Fibroblast of peridontal ligament (primary cell): ENCODE data around the gene PARP11.
A peak's percentile ranks its signal among the peaks of the same experiment; 100 is the strongest.
"Not testable (repeated sequence)": the region's sequence is repeated elsewhere in the genome, so short reads cannot be mapped to it uniquely, and the experiment has no call there.

Source experiments
- DNase-seq: peaks from one replicate; pipeline ENCODE4 v3.0.0-alpha.2; 2010; ENCODE audit errors: extremely low read depth

PARP11 gene

DNA sequence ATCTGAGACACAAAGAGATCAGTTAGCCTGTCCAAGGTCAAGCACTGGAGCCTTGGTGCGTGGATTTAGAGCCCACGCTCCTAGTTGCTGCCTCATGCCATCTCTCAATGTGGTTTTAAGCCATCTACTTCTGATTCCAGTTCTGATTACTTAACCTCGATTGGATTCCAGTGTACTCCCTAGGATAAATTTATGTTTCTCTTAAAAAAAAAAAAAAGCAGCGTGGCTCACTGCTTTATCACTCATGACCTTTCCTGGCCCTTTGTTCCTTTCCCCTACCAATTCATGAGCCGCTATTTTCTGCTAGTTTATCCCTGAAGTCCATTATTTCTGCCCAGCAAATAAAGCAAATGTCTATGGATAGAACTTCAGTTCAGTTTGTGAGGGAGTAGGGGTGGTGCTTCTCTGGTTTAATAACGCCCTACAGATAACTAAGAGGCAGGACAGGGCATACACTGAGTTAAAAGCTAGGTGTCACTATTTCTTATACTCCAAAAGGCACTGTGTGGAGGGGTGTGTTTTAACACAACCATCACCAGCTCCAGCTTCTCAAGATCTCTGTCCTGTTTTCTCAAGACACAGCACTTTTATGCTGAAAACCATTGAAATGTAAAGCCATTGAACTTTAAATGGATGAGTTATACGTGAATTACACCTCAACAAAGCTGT, 9.8 kb upstream of the PARP11 start:
- peak; percentile 22 for DNase-seq

DNA sequence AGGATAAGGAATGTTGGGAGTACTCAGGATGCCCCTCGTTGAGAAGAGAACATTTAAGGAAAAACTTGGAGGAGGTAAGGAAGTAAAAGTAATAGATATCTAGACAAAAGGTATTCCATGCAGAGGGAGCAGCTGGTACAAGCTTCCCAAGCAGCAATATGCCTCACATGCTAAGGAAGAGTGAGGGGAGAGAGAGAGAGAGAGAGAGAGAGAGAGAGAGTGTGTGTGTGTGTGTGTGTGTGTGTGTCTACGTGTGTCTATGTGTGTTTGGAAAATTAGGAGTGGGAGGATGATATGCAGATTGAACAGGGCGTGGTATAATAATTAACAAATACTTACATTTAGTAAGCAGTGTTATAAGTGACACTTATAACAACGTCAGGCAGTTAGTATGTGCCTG, 9.2 kb upstream of the PARP11 start:
- DNase-seq: no peak

DNA sequence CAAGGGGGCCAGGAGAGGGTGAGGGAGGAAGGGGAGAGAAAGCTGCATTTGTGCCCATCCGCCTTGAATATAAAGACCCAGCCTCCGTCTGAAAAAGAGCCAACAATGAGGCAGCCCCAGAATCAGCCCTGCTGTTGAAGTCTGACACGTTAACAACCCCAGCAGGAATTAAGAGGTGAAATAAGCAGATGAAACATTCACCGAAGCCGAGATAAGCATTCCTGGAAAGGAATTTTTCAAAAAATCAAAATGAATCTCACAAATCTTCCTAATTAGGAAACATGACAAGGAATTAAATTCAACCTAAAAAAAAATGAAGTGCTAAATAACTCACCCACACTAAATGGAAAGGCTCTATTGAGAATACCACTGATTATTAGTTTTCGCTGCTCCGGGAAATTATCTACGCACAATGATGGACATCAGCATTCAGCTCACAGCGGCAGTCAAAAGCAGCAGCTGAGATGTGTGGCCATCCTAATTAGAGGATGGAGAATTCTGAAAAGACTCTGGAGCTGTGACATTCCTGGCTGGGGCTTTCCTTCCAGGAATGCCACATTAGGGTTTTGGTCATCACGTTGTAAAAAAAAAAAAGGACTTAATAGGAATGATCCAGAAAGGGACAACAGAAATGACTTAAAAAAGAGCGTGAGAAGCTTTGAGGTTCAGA, 8.2 kb upstream of the PARP11 start:
- DNase-seq: no peak

DNA sequence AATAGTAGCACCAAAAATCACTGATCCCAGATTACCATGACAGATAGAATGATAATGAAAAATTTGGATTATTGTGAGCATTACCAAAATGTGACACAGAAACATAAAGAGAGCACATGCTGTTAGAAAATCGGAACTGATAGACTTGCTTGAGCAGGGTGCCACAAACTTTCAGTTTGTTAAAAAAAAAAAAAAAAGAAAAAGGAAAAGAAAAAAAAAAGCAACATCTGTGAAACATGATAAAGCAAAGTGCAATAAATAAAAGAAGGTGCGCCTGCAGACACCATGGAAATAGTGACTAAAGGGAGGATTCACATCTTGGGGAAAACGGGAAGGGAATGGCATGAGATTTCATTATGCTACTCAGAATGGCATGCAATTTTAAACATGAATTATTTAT, 6.6 kb upstream of the PARP11 start:
- DNase-seq: no peak

GRCh38 chr12:3871356-3871755, 1.8 kb downstream of the PARP11 start:
- no peak for DNase-seq

DNA sequence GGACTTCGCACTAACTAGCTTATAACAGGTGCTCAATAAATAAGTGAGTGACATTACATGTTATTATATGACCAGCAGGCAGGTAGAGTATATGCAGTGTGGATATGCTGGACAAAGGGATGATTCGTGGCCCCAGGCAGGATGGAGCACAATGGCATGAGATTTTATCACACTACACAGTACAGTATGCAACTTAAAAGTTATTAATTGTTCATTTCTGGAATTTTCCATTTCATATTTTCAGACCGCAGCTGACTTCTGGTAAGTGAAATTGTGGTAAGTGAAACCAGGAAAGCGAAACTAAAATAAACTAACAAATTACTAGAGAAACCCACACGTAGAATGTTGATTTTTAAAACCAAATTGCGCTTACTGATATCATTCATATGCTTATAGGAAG, 3.3 kb downstream of the PARP11 start:
- peak; percentile 40 for DNase-seq

DNA sequence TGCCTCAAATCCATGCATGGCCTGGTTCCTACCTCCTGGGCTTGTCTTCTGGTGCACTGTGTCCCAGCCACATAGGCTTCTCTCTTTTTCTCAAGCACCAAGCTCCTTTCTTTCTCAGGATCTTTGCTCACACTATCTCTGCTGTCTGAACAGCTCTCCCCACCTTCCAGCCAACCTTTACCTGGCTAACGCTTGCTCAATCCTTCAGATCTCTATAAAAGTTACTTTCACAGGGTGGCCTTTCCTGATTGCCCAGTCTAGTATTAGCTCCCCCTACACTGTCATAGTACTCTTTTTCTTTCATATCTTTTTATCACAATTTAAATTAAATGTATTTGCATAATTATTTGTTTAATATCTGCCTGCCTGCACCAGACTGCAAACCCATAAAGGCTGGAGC, 3.8 kb downstream of the PARP11 start:
- no peak for DNase-seq

- no peak for DNase-seq
Observed at GRCh38 chr12:3863756-3864155, 9.4 kb downstream of the PARP11 start.

- DNase-seq: no peak
Observed at GRCh38 chr12:3842517-3842916, 30.7 kb downstream of the PARP11 start.

DNA sequence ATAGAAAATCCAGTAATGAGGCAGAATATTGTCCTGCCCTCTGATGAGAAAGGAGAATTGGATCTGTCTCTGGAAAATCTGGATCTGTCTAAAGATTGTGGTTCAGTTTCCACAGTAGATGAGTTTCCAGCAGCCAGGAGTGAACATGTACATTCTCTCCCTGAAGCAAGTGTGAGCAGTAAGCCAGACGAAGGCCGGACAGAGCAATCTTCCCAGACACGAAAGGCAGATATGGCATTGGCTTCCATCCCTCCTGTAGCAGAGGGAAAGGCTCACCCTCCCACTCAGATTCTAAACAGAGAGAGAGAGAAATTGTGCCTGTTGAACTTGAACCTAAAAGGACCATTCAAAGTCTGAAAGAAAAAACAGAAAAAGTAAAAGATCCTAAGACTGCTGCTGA, 31.4 kb downstream of the PARP11 start:
- no peak for DNase-seq

GRCh38 chr12:3840833-3841232, 32.4 kb downstream of the PARP11 start:
- DNase-seq: not testable (repeated sequence)

DNA sequence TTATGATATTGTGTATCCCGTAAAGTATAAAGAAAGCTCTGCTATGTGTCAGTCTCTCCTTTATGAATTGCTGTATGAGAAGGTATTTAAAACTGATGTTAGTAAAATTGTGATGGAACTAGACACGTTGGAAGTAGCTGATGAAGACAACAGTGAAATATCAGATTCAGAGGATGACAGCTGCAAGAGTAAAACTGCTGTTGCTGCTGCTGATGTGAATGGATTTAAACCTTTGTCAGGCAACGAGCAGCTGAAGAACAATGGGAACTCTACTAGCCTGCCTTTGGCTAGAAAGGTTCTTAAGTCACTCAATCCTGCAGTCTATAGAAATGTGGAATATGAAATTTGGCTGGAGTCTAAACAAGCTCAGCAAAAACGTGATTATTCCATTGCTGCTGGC, 33.5 kb downstream of the PARP11 start:
- not testable (repeated sequence) for DNase-seq

DNA sequence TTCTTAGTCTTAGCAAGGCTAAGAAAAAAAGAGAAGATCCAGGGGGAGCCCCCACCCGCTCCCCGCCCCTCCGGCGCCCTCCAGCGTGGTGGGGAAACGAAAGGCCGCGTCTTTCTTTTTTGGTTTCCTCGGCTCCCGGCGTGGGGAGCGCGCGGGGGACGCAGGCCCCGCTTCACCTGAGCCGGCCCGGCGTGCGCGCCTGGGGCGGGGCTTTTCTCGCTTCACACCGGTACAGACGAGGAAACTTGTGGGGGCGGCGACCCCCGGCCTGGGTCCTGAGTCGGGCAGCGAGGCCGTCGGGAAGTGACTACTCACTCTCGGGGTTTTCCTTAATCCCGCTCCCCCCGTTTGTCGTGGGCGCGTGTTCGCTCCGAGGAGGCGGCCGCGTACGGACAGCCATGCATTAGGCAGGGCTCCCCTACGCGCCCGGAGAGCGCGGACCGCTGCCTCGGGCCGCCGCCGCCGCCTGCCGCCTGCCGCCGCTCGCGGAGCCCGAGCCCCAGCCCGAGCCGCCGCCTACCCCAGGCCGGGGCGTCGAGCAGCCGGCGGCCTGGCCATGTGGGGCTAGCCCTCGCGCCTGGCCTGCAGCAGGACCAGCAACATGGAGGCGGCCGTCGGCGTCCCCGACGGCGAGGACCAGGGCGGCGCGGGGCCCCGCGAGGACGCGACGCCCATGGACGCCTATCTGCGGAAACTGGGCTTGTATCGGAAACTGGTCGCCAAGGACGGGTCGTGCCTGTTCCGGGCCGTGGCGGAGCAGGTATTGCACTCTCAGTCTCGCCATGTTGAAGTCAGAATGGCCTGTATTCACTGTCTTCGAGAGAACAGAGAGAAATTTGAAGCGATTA, 34.3 kb downstream of the PARP11 start:
- DNase-seq: not testable (repeated sequence)

DNA sequence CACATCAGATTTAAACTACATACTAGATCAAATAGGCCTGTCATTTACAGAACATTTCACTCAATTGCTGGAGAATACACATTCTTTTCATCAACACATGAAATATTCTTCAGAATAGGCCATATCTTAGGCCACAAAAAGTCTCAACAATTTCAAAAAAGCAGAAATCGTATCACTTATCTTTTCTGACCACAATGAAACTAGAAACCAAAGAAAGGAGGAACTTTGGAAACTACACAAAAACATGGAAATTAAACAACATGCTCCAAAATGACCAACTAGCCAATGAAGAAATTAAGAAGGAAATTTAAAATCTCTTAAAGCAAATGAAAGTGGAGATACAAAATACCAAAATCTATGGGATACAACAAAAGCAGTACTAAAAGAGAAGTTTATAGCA, 35.1 kb downstream of the PARP11 start:
- no peak for DNase-seq

- DNase-seq: no peak
Observed at GRCh38 chr12:3837049-3837448, 36.1 kb downstream of the PARP11 start.

- DNase-seq: peak; percentile 3
Observed at GRCh38 chr12:3836641-3837040, 36.6 kb downstream of the PARP11 start.

- DNase-seq: no peak
Observed at GRCh38 chr12:3835914-3836313, 37.3 kb downstream of the PARP11 start.

DNA sequence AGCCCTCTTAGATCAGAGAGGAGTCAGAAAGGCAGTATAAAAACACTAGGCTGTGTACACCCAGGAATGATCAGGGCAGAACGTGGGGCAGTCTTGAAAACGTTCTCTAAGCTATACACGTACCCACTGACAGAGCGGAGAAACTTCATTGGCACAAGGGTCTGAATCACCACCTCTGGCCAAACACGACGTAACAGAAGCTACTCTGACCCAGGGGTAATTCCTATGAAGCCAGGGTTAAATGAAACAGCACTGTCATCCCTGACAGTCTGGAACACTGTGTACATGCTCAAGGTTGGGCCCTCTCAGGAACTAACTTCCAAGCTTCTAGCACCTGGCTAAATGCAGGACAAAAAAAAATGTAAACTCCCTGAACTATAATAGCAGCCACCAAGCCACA, 38.4 kb downstream of the PARP11 start:
- DNase-seq: no peak

GRCh38 chr12:3833670-3834310, 39.4 kb downstream of the PARP11 start:
- DNase-seq: no peak

GRCh38 chr12:3832738-3833137, 40.5 kb downstream of the PARP11 start:
- peak; percentile 40 for DNase-seq

DNA sequence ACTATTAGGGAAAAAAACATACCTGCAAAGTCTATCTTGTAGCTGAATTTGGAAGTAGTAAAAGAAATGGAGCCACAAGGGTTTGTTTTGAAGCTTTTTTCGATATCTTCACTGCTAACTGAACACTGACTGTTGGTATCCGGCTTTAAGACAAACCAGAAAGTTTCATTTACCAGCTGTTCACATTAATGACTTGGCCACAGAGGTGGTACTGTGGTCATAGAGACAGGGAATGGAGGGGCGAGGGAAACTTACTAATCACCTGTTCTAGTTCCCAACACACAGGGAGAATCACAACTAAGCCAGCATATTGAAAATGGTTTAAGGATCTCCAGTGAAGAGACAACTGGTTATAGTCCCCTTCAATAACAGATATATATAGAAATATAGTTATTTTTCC, 44.3 kb downstream of the PARP11 start:
- DNase-seq: no peak

DNA sequence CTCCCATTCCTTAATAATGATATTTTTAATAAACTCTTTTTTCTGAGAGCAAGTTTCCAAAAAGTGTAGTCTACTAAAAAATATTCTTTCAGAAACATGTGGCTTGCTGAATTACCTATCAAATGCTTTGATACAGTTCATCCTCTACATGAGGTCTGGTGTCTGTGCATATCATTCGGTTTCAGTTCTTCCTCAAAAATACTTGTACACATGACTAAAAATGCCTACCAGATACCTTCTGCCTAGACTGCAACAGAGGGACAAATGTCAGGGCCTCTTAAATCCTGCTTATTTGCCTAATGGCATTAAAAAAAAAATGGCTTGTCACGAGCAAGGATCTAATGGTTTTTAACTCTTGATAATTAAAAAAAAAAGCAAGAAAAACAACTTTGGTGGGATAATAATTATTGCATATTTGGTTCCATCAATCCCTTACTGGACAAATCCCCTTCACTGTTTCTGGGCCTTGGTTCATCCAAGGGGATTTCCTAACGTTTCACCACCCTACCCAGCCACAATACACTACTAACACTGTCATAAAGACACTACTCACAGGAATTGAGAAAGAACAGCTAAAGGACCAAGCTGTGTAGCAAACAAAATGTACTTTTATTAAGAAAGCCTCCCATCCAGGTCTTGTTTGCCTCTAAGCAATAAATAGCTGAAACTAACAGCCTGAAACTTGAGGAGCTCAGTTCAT, 45.7 kb downstream of the PARP11 start:
- no peak for DNase-seq
